GM23338 (cell line): ENCODE data around the gene CCDC28B. TPM values are rescaled to one million over a fixed set of nuclear protein-coding genes. Genes with fewer than 3 reads are reported as not detected.

Experiments
- ATAC-seq: fragments of 200-7000 bp; cut with Tn5 transposase; 3 replicates; pipeline ENCODE4 v1.9.1; 2020
- DNase-seq: peaks from one replicate; pipeline ENCODE4 v3.0.0-alpha.2; 2015; ENCODE audit warnings: low spot score
- H2AFZ ChIP-seq: fragments of 200-600 bp; sonication (generic); 2 replicates; pipeline ENCODE4 v1.8.0; 2016; ENCODE audit warnings: antibody characterized with exemption, mild to moderate bottlenecking, moderate library complexity
- H3F3A ChIP-seq: fragments of 200-600 bp; sonication (generic); replicated peaks from 2 replicates; pipeline ENCODE4 v1.8.0; 2017; ENCODE audit warnings: antibody characterized with exemption, mixed run types, low read depth
- H3K27ac ChIP-seq: fragments of 200-600 bp; sonication (generic); 2 replicates; pipeline ENCODE4 v1.6.1; 2016; ENCODE audit warnings: low read depth
- H3K27me3 ChIP-seq: fragments of 200-600 bp; sonication (generic); 2 replicates; pipeline ENCODE4 v1.8.0; 2016; ENCODE audit warnings: mild to moderate bottlenecking, mixed run types, moderate library complexity; ENCODE audit not compliant: insufficient read depth
- H3K36me3 ChIP-seq: fragments of 200-600 bp; sonication (generic); 2 replicates; pipeline ENCODE4 v1.8.0; 2016; ENCODE audit warnings: mild to moderate bottlenecking; ENCODE audit not compliant: insufficient read depth
- H3K4me1 ChIP-seq: fragments of 200-600 bp; sonication (generic); 2 replicates; pipeline ENCODE4 v1.8.0; 2016; ENCODE audit warnings: mild to moderate bottlenecking, moderate library complexity; ENCODE audit not compliant: insufficient read depth
- H3K4me2 ChIP-seq: fragments of 200-600 bp; sonication (generic); 2 replicates; pipeline ENCODE4 v1.7.1; 2017; ENCODE audit warnings: mixed run types
- H3K4me3 ChIP-seq: fragments of 200-600 bp; sonication (generic); 2 replicates; pipeline ENCODE4 v1.6.1; 2016; ENCODE audit warnings: mixed run types
- H3K79me2 ChIP-seq: fragments of 200-600 bp; sonication (generic); replicated peaks from 2 replicates; pipeline ENCODE4 v1.8.0; 2017; ENCODE audit warnings: mild to moderate bottlenecking; ENCODE audit not compliant: insufficient read depth
- H3K9me2 ChIP-seq: fragments of 200-600 bp; sonication (generic); 2 replicates; pipeline ENCODE4 v1.8.0; 2017; ENCODE audit not compliant: insufficient read depth
- H4K20me1 ChIP-seq: fragments of 200-600 bp; sonication (generic); replicated peaks from 2 replicates; pipeline ENCODE4 v1.8.0; 2017; ENCODE audit warnings: mild to moderate bottlenecking; ENCODE audit not compliant: insufficient read depth
- H3K27ac Mint-ChIP-seq: 2 replicates; pipeline ENCODE4 v1.8.0; 2020; ENCODE audit warnings: inconsistent platforms, mild to moderate bottlenecking, moderate library complexity, mixed read lengths
- H3K27me3 Mint-ChIP-seq: 3 replicates; pipeline ENCODE4 v1.8.0; 2022; ENCODE audit warnings: low read depth, mild to moderate bottlenecking, moderate library complexity, mixed read lengths, inconsistent platforms; ENCODE audit not compliant: insufficient read depth, poor library complexity
- H3K36me3 Mint-ChIP-seq: 3 replicates; pipeline ENCODE4 v1.8.0; 2021; ENCODE audit warnings: low read depth, mild to moderate bottlenecking, inconsistent platforms, moderate library complexity, mixed read lengths
- H3K4me1 Mint-ChIP-seq: 3 replicates; pipeline ENCODE4 v1.8.0; 2020; ENCODE audit warnings: mild to moderate bottlenecking, inconsistent platforms, mixed read lengths
- H3K4me3 Mint-ChIP-seq: 3 replicates; pipeline ENCODE4 v1.8.0; 2021; ENCODE audit warnings: moderate library complexity, mild to moderate bottlenecking, inconsistent platforms, mixed read lengths
- H3K9me3 Mint-ChIP-seq: 3 replicates; pipeline ENCODE4 v1.8.0; 2020; ENCODE audit warnings: moderate library complexity, mild to moderate bottlenecking, inconsistent platforms, mixed read lengths
- CREB1 ChIP-seq: fragments of 250-450 bp; sonication (Bioruptor Pico); IDR thresholded peaks from 2 replicates; pipeline ENCODE4 v1.5.0; 2020; ENCODE audit warnings: low read depth, mild to moderate bottlenecking, moderate library complexity
- EZH2 ChIP-seq: fragments of 200-600 bp; sonication (generic); IDR thresholded peaks from one replicate; pipeline ENCODE4 v1.8.0; 2017; ENCODE audit warnings: antibody characterized with exemption, mild to moderate bottlenecking, low read depth; ENCODE audit not compliant: unreplicated experiment
- EZH2phosphoT487 ChIP-seq: fragments of 200-600 bp; sonication (generic); IDR thresholded peaks from one replicate; pipeline ENCODE4 v1.8.1; 2018; ENCODE audit warnings: antibody characterized with exemption; ENCODE audit not compliant: unreplicated experiment
- JUNB ChIP-seq: IDR thresholded peaks from one replicate; pipeline ENCODE4 v1.6.1; 2016; ENCODE audit warnings: antibody characterized with exemption; ENCODE audit not compliant: unreplicated experiment
- NANOG ChIP-seq: IDR thresholded peaks from 2 replicates; pipeline ENCODE4 v1.6.1; 2016; ENCODE audit warnings: antibody characterized with exemption, borderline replicate concordance
- POLR2AphosphoS5 ChIP-seq: IDR thresholded peaks from 2 replicates; pipeline ENCODE4 v1.6.1; 2016; ENCODE audit warnings: antibody characterized with exemption, low read depth
- STAT1 ChIP-seq: IDR thresholded peaks from one replicate; pipeline ENCODE4 v1.6.1; 2016; ENCODE audit warnings: antibody characterized with exemption; ENCODE audit not compliant: unreplicated experiment
- ZNF114 ChIP-seq: fragments of 250-450 bp; sonication (Bioruptor Pico); IDR thresholded peaks from 2 replicates; pipeline ENCODE4 v1.5.0; 2020; ENCODE audit warnings: mild to moderate bottlenecking, moderate library complexity
- ZNF331 ChIP-seq: fragments of 250-450 bp; sonication (Bioruptor Pico); IDR thresholded peaks from 2 replicates; pipeline ENCODE4 v1.5.0; 2020; ENCODE audit warnings: low read depth, mild to moderate bottlenecking, moderate library complexity
- polyA plus RNA-seq: library from polyadenylated mRNA; unstranded; fragments of >200 nt; fragmentation: Nextera tagmentation; extraction: Ambion mirVana; gene quantifications from 2 replicates; pipeline ENCODE4 v1.2.1, GENCODE V29; 2016
- total RNA-seq: library from RNA; depleted of rRNA; stranded (reverse); fragments of >200 nt; shearing (Covaris generic); gene quantifications from 2 replicates; pipeline ENCODE4 v1.2.3, GENCODE V29; 2014
- TF ChIP-seq, protein P1 (sequence below), 2 experiments: fragments of 200-600 bp in 1 of 2; sonication (generic) in 1 of 2; conservative IDR thresholded peaks; 2 replicates each; pipeline versions ENCODE4 v1.5.1 to v1.6.1; 2016 to 2017; ENCODE audit warnings: antibody characterized with exemption in 2 of 2, low read depth in 2 of 2, mild to moderate bottlenecking in 2 of 2, moderate library complexity in 1 of 2
- TF ChIP-seq, protein P2 (sequence below): IDR thresholded peaks from 2 replicates; pipeline ENCODE4 v1.6.1; 2016; ENCODE audit warnings: antibody characterized with exemption
- TF ChIP-seq, protein P3 (sequence below): fragments of 250-450 bp; sonication (Bioruptor Pico); IDR thresholded peaks from 2 replicates; pipeline ENCODE4 v1.5.0; 2020; ENCODE audit warnings: mild to moderate bottlenecking, moderate library complexity
- TF ChIP-seq, protein P4 (sequence below): IDR thresholded peaks from one replicate; pipeline ENCODE4 v1.6.1; 2018; ENCODE audit warnings: antibody characterized with exemption; ENCODE audit not compliant: unreplicated experiment

The CCDC28B gene
- total and polyA plus RNA-seq, 2 experiments from 2014 or later = 8.7 to 35.2 TPM

DNA sequence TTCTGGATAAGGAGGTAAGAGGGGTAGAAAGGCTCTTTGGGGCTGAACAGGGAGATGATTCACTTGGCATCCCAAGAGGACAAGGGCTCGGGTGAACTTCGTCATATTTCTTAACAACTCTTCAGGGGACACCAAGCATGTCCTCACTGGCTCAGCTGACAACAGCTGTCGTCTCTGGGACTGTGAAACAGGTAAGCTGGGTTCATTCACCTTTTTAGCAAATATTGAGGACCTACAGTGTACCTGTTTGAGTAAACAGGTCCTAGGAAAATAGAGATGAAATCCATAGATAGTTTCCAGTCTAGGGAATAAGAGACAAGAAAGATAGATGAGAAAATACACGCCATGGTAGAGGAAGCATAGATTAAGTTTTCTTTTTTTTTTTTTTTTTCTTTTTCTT, 23.9 kb downstream of the CCDC28B start:
- H3K36me3 ChIP-seq = peaks cover 51% of the 10 kb centered on the region
- peaks cover 30% of the 10 kb centered on the region for H3K79me2 ChIP-seq
- Mint-ChIP-seq H3K27me3 (peaks cover 5% of the 10 kb centered on the region), H3K4me3 (peak overlapping the region; percentile 99), H3K36me3 (peaks cover 59% of the 10 kb centered on the region), H3K9me3 (no peaks in the 10 kb centered on the region), H3K4me1 (peaks cover 17% of the 10 kb centered on the region), H3K27ac (no peak overlapping the region)
- no peak overlapping the region for H3K4me2 ChIP-seq
- H3K4me3 ChIP-seq = no peak overlapping the region
- no peaks in the 10 kb centered on the region for H3K27me3 ChIP-seq
- ATAC-seq (no peak), DNase-seq (no peak)
- H3F3A ChIP-seq = peaks cover 15% of the 10 kb centered on the region
- TF ChIP-seq, protein P1, sequence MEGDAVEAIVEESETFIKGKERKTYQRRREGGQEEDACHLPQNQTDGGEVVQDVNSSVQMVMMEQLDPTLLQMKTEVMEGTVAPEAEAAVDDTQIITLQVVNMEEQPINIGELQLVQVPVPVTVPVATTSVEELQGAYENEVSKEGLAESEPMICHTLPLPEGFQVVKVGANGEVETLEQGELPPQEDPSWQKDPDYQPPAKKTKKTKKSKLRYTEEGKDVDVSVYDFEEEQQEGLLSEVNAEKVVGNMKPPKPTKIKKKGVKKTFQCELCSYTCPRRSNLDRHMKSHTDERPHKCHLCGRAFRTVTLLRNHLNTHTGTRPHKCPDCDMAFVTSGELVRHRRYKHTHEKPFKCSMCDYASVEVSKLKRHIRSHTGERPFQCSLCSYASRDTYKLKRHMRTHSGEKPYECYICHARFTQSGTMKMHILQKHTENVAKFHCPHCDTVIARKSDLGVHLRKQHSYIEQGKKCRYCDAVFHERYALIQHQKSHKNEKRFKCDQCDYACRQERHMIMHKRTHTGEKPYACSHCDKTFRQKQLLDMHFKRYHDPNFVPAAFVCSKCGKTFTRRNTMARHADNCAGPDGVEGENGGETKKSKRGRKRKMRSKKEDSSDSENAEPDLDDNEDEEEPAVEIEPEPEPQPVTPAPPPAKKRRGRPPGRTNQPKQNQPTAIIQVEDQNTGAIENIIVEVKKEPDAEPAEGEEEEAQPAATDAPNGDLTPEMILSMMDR (conservative IDR thresholded peaks at IDR 0.05; ENCODE audit: low read depth in 2 of 2) = no peak
- TF ChIP-seq, protein P2, sequence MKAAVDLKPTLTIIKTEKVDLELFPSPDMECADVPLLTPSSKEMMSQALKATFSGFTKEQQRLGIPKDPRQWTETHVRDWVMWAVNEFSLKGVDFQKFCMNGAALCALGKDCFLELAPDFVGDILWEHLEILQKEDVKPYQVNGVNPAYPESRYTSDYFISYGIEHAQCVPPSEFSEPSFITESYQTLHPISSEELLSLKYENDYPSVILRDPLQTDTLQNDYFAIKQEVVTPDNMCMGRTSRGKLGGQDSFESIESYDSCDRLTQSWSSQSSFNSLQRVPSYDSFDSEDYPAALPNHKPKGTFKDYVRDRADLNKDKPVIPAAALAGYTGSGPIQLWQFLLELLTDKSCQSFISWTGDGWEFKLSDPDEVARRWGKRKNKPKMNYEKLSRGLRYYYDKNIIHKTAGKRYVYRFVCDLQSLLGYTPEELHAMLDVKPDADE = no peak
- TF ChIP-seq STAT1 (no peak), ZNF114 (no peak), NANOG (no peak), POLR2AphosphoS5 (no peak), CREB1 (CRISPR knock-in tag) (no peak), EZH2 (no peak), JUNB (no peak), ZNF331 (CRISPR knock-in tag) (no peak), EZH2phosphoT487 (no peak)
- TF ChIP-seq, protein P3, sequence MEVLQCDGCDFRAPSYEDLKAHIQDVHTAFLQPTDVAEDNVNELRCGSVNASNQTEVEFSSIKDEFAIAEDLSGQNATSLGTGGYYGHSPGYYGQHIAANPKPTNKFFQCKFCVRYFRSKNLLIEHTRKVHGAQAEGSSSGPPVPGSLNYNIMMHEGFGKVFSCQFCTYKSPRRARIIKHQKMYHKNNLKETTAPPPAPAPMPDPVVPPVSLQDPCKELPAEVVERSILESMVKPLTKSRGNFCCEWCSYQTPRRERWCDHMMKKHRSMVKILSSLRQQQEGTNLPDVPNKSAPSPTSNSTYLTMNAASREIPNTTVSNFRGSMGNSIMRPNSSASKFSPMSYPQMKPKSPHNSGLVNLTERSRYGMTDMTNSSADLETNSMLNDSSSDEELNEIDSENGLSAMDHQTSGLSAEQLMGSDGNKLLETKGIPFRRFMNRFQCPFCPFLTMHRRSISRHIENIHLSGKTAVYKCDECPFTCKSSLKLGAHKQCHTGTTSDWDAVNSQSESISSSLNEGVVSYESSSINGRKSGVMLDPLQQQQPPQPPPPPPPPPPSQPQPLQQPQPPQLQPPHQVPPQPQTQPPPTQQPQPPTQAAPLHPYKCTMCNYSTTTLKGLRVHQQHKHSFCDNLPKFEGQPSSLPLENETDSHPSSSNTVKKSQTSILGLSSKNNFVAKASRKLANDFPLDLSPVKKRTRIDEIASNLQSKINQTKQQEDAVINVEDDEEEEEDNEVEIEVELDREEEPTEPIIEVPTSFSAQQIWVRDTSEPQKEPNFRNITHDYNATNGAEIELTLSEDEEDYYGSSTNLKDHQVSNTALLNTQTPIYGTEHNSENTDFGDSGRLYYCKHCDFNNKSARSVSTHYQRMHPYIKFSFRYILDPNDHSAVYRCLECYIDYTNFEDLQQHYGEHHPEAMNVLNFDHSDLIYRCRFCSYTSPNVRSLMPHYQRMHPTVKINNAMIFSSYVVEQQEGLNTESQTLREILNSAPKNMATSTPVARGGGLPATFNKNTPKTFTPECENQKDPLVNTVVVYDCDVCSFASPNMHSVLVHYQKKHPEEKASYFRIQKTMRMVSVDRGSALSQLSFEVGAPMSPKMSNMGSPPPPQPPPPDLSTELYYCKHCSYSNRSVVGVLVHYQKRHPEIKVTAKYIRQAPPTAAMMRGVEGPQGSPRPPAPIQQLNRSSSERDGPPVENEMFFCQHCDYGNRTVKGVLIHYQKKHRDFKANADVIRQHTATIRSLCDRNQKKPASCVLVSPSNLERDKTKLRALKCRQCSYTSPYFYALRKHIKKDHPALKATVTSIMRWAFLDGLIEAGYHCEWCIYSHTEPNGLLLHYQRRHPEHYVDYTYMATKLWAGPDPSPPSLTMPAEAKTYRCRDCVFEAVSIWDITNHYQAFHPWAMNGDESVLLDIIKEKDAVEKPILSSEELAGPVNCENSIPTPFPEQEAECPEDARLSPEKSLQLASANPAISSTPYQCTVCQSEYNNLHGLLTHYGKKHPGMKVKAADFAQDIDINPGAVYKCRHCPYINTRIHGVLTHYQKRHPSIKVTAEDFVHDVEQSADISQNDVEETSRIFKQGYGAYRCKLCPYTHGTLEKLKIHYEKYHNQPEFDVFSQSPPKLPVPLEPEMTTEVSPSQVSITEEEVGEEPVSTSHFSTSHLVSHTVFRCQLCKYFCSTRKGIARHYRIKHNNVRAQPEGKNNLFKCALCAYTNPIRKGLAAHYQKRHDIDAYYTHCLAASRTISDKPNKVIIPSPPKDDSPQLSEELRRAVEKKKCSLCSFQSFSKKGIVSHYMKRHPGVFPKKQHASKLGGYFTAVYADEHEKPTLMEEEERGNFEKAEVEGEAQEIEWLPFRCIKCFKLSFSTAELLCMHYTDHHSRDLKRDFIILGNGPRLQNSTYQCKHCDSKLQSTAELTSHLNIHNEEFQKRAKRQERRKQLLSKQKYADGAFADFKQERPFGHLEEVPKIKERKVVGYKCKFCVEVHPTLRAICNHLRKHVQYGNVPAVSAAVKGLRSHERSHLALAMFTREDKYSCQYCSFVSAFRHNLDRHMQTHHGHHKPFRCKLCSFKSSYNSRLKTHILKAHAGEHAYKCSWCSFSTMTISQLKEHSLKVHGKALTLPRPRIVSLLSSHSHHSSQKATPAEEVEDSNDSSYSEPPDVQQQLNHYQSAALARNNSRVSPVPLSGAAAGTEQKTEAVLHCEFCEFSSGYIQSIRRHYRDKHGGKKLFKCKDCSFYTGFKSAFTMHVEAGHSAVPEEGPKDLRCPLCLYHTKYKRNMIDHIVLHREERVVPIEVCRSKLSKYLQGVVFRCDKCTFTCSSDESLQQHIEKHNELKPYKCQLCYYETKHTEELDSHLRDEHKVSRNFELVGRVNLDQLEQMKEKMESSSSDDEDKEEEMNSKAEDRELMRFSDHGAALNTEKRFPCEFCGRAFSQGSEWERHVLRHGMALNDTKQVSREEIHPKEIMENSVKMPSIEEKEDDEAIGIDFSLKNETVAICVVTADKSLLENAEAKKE = no peak
- TF ChIP-seq, protein P4, sequence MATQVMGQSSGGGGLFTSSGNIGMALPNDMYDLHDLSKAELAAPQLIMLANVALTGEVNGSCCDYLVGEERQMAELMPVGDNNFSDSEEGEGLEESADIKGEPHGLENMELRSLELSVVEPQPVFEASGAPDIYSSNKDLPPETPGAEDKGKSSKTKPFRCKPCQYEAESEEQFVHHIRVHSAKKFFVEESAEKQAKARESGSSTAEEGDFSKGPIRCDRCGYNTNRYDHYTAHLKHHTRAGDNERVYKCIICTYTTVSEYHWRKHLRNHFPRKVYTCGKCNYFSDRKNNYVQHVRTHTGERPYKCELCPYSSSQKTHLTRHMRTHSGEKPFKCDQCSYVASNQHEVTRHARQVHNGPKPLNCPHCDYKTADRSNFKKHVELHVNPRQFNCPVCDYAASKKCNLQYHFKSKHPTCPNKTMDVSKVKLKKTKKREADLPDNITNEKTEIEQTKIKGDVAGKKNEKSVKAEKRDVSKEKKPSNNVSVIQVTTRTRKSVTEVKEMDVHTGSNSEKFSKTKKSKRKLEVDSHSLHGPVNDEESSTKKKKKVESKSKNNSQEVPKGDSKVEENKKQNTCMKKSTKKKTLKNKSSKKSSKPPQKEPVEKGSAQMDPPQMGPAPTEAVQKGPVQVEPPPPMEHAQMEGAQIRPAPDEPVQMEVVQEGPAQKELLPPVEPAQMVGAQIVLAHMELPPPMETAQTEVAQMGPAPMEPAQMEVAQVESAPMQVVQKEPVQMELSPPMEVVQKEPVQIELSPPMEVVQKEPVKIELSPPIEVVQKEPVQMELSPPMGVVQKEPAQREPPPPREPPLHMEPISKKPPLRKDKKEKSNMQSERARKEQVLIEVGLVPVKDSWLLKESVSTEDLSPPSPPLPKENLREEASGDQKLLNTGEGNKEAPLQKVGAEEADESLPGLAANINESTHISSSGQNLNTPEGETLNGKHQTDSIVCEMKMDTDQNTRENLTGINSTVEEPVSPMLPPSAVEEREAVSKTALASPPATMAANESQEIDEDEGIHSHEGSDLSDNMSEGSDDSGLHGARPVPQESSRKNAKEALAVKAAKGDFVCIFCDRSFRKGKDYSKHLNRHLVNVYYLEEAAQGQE = no peak
- H3K9me2 ChIP-seq = no peaks in the 10 kb centered on the region
- H2AFZ ChIP-seq = no peak overlapping the region
- peaks cover 10% of the 10 kb centered on the region for H4K20me1 ChIP-seq
- no peak overlapping the region for H3K27ac ChIP-seq
- H3K4me1 ChIP-seq = peaks cover 10% of the 10 kb centered on the region
